ENCODE data around the gene EXOSC7. TPM values are rescaled to one million over a fixed set of nuclear protein-coding genes. Genes with fewer than 3 reads are reported as not detected.

The EXOSC7 gene
- total RNA-seq, 2 experiments from 2014 or later = 28.1 to 28.4 TPM

DNA sequence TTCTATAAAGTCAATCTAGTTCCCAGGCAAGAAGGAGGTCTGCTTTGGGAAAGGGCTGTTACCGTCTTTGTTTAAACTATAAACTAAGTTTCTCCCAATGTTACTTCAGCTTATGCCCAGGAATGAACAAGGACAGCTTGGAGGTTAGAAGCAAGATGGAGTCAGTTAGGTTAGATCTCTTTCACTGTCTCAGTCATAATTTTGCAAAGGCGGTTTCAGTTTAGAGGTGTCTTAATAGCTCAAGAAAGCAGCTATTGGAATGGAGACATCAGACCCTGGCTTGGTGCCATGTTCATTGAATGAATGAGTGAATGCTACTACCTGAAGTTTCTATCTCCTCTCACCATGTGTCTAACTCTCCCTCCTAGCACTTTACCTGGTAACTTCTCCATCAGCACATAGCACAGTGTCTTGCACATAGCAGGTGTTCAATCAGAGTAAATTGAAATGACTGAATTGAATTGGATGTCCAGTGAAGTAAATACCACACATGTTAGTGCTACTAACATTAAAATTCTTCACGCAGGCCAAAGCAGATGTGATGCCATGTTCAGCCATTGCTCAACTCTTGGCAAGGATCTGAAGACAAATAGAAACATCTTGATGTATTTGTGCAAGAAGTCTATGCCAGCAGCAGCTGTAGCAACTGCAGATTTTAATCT, 78.3 kb downstream of the EXOSC7 start:
- DNase-seq (no peak), ATAC-seq (ENCODE audit: poor library complexity) (no peak)
- intact Hi-C loops (cut with DNase I, micrococcal nuclease) = no loop called here
- H3K27ac ChIP-seq (ENCODE audit: low read depth in 1 of 2, low read length in 2 of 2) = no peak overlapping the region
- Mint-ChIP-seq H3K27ac (no peak overlapping the region), H3K36me3 (ENCODE audit: low read depth) (no peaks in the 10 kb centered on the region), H3K4me1 (ENCODE audit: low read depth) (no peaks in the 10 kb centered on the region), H3K4me3 (no peak overlapping the region), H3K9me3 (no peaks in the 10 kb centered on the region), H3K27me3 (no peaks in the 10 kb centered on the region)
- no peaks in the 10 kb centered on the region for H3K9me3 ChIP-seq (ENCODE audit: control insufficient read depth in 1 of 2, insufficient read depth in 1 of 2, low read length in 2 of 2)
- ChIA-PET CTCF (interaction anchor here (0.7 kb wide), 1 partner anchor 14 kb away, joined by 3 read pairs; no protein-coding TSS in a partner anchor), POLR2A (no interaction called here)
- no peaks in the 10 kb centered on the region for H3K4me1 ChIP-seq (ENCODE audit: insufficient read depth, low read length)
- no peaks in the 10 kb centered on the region for H3K27me3 ChIP-seq (ENCODE audit: control insufficient read depth in 1 of 2, insufficient read depth in 2 of 2, low read length in 2 of 2)
- no peak overlapping the region for H3K4me3 ChIP-seq (ENCODE audit: low read length)
- TF ChIP-seq, protein P1, sequence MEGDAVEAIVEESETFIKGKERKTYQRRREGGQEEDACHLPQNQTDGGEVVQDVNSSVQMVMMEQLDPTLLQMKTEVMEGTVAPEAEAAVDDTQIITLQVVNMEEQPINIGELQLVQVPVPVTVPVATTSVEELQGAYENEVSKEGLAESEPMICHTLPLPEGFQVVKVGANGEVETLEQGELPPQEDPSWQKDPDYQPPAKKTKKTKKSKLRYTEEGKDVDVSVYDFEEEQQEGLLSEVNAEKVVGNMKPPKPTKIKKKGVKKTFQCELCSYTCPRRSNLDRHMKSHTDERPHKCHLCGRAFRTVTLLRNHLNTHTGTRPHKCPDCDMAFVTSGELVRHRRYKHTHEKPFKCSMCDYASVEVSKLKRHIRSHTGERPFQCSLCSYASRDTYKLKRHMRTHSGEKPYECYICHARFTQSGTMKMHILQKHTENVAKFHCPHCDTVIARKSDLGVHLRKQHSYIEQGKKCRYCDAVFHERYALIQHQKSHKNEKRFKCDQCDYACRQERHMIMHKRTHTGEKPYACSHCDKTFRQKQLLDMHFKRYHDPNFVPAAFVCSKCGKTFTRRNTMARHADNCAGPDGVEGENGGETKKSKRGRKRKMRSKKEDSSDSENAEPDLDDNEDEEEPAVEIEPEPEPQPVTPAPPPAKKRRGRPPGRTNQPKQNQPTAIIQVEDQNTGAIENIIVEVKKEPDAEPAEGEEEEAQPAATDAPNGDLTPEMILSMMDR (IDR thresholded peaks at IDR 0.05) = no peak
- H3K36me3 ChIP-seq (ENCODE audit: insufficient read depth, low read length) = no peaks in the 10 kb centered on the region

DNA sequence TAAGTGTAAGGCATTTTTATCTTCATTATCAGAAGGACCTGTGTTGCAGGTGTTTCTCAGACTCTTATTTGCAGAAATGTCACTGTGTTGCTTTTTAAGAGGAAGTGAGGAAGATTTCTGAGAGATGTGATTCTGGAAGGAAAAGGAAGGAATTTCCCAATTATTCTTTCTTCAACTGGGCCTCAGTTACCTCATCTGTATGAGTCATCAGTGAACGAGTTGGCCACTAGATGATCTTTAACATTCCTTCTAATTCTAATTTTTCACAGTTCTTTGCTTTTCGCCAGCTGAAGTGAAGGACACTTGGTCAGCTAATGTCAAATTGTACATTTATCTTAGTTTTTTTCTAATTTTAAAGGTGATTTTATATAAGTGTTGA, 79.0 kb downstream of the EXOSC7 start:
- Mint-ChIP-seq H3K4me1 (ENCODE audit: low read depth) (no peaks in the 10 kb centered on the region), H3K27ac (no peak overlapping the region), H3K36me3 (ENCODE audit: low read depth) (no peaks in the 10 kb centered on the region), H3K4me3 (no peak overlapping the region), H3K9me3 (no peaks in the 10 kb centered on the region), H3K27me3 (no peaks in the 10 kb centered on the region)
- Histone ChIP-seq H3K27me3 (ENCODE audit: control insufficient read depth in 1 of 2, insufficient read depth in 2 of 2, low read length in 2 of 2) (no peaks in the 10 kb centered on the region), H3K4me3 (ENCODE audit: low read length) (no peak overlapping the region), H3K36me3 (ENCODE audit: insufficient read depth, low read length) (no peaks in the 10 kb centered on the region), H3K4me1 (ENCODE audit: insufficient read depth, low read length) (no peaks in the 10 kb centered on the region), H3K9me3 (ENCODE audit: control insufficient read depth in 1 of 2, insufficient read depth in 1 of 2, low read length in 2 of 2) (no peaks in the 10 kb centered on the region), H3K27ac (ENCODE audit: low read depth in 1 of 2, low read length in 2 of 2) (no peak overlapping the region)
- TF ChIP-seq, protein P1 (IDR thresholded peaks at IDR 0.05) = no peak
- ChIA-PET CTCF (interaction anchor here (0.6 to 0.7 kb wide), 3 partner anchors 20 to 187 kb away, joined by 3 read pairs; no protein-coding TSS in a partner anchor), POLR2A (interaction anchor here (1.0 to 1.2 kb wide), 2 partner anchors 9 to 15 kb away, joined by 3 to 4 read pairs; no protein-coding TSS in a partner anchor)
- intact Hi-C loops (cut with DNase I, micrococcal nuclease) = no loop called here
- DNase-seq (peak in 2 of 14 experiments; percentile 45 to 56), ATAC-seq (ENCODE audit: poor library complexity) (no peak)

DNA sequence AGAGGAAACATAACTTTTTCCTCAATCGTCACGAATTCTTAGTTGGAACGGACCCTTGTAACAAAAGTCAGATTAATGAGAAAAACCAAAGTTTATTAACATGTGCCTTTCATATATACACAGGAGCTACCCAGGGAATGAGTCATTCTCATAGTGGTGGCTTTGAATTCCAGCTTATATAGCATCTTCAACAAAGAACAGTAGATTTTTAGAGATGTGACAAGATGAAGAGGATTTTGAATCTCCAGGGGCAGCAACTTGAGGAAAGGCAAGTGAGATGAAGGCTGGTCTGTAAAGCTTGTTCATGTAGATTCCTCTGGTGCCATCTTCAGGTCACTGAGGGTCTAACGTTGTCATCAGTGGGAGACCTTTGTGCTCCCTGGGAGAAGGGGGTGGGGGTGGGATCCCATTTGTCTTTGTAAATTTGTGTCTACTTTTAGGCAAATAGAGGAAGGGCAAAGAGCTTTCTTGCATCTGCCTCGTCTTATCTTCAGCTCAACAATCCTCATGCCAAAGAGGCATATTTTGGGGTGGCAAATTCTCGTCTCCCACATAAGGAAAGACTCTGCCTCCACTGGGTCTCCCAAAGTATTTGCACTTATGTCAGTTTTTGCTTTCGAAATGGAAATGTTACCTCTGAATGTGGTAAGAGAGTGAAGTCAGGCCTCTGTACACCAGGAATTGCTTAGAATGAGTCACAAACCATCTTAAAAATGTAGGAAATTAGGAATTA, 79.5 kb downstream of the EXOSC7 start:
- DNase-seq (peak in 2 of 14 experiments; percentile 36 to 40), ATAC-seq (ENCODE audit: poor library complexity) (no peak)
- no peaks in the 10 kb centered on the region for H3K36me3 ChIP-seq (ENCODE audit: insufficient read depth, low read length)
- CTCF ChIA-PET = interaction anchor here (0.6 to 0.7 kb wide), 4 partner anchors 21 to 529 kb away, joined by 3 read pairs; no protein-coding TSS in a partner anchor
- H3K27ac ChIP-seq (ENCODE audit: low read depth in 1 of 2, low read length in 2 of 2) = no peak overlapping the region
- intact Hi-C loops (cut with DNase I, micrococcal nuclease) = no loop called here
- no peak overlapping the region for H3K4me3 ChIP-seq (ENCODE audit: low read length)
- Mint-ChIP-seq H3K9me3 (no peaks in the 10 kb centered on the region), H3K27me3 (no peaks in the 10 kb centered on the region), H3K27ac (no peak overlapping the region), H3K4me1 (ENCODE audit: low read depth) (no peaks in the 10 kb centered on the region), H3K36me3 (ENCODE audit: low read depth) (no peaks in the 10 kb centered on the region), H3K4me3 (no peak overlapping the region)
- POLR2A ChIA-PET = interaction anchor here (1.0 to 1.2 kb wide), 2 partner anchors 9 to 15 kb away, joined by 3 to 4 read pairs; no protein-coding TSS in a partner anchor
- TF ChIP-seq, protein P1 (IDR thresholded peaks at IDR 0.05) = peak; percentile 16
- H3K27me3 ChIP-seq (ENCODE audit: control insufficient read depth in 1 of 2, insufficient read depth in 2 of 2, low read length in 2 of 2) = no peaks in the 10 kb centered on the region
- H3K9me3 ChIP-seq (ENCODE audit: control insufficient read depth in 1 of 2, insufficient read depth in 1 of 2, low read length in 2 of 2) = no peaks in the 10 kb centered on the region
- H3K4me1 ChIP-seq (ENCODE audit: insufficient read depth, low read length) = no peaks in the 10 kb centered on the region
